GM18517 (cell line): ENCODE measurements around the gene USO1.
"Not testable (repeated sequence)": the region's sequence is repeated elsewhere in the genome, so short reads cannot be mapped to it uniquely, and the experiment has no call there.

Experiments used
- ATAC-seq: cut with Tn5 transposase; IDR thresholded peaks from one replicate; pipeline ENCODE4 v1.9.1; 2021; ENCODE audit warnings: mild to moderate bottlenecking, moderate library complexity; ENCODE audit not compliant: unreplicated experiment

USO1 gene

DNA sequence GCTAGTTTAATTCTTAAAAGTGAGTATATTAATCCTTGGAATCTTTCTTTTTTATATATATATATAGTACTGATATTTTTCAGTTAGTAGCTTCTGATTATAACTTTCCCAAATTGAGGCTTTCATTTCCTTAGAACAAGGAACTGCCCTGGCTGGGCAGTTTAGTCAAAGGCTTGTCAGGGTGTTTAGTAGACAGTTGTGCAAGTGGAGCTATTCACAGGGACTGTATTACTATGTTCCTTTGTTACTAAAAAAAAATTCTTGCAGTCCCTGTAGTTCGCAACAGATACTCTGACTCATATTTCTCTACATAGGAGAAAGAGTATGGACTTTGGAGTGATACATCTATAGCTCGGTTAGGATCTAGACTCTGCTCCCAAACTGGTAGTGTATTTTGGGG is 20.8 kb downstream of the USO1 start:
- no peak for ATAC-seq

DNA sequence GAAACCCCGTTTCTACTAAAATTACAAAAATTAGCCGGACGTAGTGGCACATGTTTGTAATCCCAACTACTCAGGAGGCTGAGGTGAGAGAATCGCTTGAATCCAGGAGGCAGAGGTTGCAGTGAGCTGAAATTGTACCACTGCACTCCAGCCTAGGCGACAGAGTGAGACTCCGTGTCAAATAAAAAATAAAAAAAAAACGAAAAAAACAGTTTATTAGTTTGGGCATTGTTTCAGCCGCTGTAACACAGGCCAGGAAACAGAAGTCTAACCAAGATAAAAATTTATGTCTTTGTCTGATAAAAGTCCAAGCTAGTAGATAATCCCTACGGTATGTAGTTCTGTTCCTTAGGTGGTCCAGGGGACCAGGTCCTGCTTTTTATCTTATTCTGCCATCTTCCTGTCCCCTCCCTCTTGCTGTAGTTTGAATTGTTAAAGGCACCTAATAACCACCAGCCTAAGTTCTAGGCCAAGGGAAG is 21.4 kb downstream of the USO1 start:
- no peak for ATAC-seq

DNA sequence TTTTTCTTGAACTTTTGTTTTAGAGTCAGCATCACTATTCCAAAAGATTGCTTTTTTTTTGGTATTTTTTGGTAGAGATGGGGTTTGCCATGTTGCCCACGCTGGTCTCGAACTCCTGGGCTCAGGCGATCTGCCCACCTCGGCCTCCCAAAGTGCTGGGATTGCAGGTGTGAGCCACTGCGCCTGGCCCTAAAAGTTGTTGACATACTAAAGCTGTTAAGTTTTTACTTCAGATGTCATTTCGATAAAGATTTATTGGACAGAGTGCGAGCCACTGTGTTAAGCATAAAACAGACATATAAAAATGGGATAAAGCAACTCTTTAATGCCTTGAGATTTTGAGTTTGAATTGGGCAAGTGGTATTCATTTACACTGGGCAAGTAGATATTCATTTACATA is 28.3 kb downstream of the USO1 start:
- ATAC-seq = no peak

DNA sequence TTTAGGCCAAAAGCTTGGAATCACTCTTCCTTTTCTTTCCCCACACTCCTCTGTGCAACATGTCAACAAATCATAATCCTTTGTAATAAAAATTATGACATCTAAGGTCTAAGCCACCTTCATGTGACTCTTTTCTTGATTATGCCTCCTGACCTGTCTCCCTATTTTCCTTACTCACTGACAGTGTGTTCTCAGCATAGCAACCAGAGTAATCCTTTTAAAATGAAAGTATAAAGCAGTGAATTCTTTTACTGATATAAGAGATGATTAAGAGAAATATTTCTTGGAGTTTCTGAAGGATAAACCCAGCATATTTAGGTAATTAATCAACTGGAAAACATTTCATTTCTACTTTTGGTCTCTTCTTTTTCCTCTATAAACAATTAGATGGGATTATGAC is 44.7 kb downstream of the USO1 start:
- no peak for ATAC-seq

DNA sequence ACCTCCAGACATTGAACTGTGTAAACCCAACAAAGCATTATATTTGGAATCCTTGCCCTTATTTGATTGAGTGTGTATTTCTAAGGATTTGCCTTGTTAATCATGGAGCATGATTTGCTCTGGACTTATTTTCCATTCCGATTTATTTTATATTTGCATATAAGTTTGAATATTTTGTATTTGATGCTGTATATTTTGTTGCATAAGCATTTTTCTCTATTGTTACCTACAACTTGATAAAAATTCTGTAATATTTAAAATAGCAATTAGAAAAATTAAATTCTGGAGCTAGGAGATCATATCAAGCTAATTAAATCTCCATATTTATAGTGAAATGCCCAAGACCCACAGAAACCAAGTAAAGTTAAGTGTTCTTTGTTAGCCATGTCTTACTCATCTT is 47.2 kb downstream of the USO1 start:
- ATAC-seq = no peak

DNA sequence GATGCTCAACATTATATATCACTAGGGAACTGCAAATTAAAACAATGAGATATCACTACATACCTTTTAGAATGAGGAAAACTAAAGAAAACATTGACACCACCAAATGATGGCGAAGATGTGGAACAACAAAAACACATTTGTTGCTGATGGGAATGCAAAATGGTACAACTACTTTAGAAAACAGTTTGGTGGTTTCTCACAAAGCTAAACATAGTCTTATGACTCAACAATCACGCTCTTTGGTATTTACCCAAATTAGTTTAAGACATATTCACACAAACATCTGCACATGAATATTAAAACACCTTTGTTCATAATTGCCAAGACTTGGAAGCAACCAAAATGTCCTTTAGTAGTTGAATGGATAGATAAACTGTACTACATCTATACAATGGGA is 53.2 kb downstream of the USO1 start:
- ATAC-seq = no peak

DNA sequence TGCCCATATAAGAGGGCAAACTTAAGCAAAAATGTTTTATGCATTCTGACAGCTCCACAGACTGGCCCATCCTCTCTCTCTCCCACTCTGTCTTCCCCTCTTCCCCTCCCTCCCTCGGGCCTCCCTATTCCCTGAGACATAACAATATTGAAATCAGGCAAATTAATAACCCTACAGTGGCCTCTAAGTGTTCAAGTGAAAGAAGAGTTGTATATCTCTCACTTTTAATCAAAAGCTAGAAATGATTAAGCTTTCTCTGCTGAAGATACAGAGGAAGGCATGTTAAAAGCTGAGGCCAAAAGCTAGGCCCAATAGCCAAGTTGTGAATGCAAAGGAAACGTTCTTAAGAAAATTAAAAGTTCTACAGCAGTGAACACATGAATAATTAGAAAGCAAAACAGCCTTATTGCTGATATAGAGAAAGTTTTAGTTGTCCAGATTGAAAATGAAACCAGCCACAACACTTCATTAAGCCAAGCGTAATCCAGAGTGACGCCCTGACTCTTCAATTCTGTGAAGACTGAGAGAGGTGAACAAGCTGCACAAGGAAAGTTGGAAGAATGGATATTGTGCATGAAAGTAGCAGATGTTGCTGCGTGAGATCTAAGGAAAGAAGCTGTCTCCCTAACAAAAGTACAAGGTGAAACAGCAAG is 54.9 kb downstream of the USO1 start:
- ATAC-seq = no peak

DNA sequence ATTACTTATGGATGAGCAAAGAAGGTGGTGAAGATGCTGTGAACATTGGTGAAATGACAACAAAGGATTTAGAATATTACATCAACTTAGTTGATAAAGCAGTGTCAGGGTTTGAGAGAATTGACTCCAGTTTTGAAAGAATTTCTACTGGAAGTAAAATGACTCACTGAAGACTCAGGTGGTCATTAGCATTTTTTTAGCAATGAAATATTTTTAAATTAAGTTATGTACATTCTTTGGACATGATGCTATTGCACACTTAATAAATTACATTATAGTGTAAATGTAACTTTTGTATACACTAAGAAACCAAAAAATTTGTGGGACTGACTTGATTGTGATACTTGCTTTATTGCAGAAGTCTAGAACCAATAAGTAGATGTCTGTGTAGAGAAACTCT is 56.9 kb downstream of the USO1 start:
- ATAC-seq = no peak

DNA sequence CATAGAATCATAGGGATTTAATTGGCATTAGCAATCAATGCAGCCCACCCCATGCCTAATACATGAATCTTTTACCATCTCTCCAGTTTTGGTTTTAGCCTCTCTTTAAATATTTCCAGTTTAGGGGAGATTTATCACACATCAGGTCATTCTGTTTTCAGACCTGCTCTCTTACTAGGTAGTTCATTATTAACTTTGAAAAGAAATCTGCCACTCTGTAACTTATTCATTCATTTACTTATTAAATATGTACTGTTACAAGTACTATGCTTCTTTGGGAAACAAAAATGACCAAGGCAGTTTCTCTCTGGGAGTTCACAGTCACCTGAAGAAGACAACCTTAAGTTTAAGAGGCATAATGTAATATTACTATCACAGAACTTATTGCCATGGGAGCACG is 62.1 kb downstream of the USO1 start:
- no peak for ATAC-seq

DNA sequence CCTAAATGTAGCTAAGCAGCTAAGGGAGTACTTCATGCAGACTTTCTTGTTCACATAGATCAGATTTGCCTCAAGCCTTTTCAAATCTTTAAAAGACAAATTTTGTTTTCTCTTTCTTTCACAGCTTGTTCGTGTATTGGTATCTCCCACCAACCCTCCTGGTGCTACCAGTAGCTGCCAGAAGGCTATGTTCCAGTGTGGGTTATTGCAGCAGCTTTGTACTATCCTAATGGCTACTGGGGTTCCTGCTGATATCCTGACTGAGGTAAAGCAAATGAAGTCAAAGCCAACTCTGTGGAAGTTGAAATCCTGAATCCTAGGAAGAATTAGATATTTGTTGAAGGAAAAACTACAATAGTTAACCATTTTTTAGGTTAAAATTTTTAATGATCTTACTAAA is 62.6 kb downstream of the USO1 start:
- ATAC-seq = no peak

DNA sequence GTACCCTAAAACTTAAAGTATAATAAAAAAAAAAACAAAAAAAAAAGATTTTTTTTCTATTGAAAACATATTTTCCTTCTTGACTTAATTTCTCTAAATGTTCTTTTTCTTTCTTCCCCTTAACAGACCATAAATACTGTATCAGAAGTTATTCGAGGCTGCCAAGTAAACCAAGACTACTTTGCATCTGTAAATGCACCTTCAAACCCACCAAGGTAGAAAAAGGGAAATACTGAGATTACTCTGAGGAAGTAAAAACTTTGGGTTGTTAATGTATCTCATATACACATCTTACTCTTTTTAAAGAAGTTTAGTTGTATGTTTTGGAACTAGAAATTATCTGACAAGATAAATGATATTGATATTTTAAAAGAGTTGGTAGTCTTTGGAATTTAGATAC is 65.6 kb downstream of the USO1 start:
- no peak for ATAC-seq

DNA sequence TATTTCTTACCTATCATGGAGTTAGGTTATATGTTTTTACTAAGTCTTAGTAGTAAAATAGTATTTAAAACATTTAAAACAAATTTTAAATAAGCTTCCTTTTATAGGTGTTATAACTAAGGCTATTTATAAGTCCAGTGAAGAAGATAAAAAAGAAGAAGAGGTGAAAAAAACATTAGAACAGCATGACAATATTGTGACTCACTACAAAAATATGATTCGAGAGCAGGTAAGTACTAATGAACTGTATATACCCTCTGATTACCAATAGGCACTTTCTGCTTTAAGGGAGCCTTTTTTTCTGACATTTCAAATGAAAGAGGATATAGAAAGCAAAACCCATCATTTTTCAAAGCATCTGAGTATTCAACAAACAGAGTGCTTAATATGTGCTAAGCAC is 76.6 kb downstream of the USO1 start:
- ATAC-seq = no peak

DNA sequence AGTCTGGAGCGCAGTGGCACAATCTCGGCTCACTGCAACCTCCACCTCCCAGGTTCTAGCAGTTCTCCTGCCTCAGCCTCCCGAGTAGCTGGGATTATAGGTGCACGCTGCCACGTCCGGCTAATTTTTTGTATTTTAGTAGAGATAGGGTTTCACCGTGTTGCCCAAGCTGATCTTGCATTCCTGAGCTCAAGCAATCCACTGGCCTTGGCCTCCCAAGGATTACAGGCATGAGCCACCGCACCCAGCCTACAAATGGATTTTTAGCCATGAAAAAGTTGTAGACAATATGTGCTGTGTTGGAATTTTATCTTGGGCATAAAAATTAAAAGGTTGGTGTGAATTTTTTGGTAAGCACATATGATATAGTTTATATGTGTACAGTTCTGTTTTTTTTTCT is 81.7 kb downstream of the USO1 start:
- ATAC-seq = not testable (repeated sequence)

DNA sequence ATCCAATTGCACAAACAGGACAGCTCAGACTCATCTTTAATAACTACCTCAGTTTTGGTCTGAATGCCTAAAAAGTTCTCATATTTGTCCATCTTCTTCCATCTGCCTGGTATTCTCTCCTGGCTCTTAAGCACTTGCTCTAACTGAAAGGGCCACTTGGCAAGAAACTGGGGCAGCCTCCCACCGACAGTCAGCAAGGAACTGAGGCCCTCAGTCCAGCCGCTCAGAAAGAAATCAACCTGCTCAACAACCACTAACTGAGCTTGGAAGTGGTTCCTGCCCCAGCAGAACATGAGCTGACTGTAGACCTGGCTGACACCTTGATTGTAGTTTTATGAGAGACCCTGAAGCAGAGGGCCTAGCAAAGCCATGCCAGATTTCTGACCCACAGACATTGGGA is 93.5 kb downstream of the USO1 start:
- ATAC-seq = no peak

DNA sequence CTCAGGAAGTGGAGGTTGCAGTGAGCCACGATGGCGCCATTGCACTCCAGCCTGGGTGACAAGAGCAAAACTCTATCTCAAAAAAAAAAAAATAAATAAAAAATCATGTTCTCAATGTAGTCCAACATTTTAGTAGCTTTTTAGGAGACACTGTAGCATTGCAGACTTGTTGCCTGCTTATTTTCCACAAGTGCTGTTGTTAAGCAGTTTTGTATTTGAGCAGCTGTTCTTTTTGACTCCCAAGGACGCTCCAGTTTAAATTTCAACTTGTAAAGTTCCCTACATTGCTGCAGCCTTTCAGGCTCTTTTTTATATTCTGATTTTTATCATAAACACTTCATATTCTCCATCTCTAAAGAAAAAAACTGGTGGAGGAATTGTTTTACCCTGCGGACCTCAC is 94.7 kb downstream of the USO1 start:
- no peak for ATAC-seq

DNA sequence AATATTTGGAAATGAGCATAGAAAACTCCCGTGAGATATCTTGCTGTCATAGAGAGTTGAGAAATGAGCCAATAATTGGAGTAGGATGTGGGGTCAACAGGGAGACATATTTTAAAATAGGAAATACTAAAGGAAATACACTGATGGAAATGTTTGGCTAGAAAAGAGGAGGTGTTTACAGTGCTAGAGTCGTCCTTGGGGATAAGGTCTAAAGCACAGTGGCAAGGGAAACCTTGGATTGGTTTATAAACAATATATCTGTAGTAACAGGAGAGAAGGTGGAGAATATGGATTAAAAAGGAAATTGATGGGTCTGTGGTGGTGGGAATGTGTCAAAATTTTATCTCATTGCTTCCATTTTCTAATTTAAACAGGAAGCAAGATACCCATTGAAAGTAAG is 95.8 kb downstream of the USO1 start:
- no peak for ATAC-seq

DNA sequence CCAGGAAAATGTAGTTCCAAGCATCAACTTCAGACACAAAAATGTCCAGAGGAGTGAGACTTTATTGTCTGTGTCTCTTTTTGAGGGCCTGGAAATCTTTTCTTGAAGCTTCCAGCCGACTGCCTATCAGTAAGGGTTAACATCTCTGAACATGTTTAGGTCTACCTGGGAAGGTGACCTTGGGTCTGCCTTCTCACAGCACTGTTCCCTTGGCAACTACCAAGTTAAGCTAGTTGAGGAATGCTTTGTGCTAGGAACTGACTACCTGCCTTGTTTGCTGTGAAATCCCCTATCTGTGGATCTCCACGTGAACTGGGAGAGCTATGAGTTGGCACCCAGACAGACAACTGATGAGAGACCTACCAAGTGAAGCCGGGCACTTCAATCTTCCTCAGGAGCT is 96.3 kb downstream of the USO1 start:
- no peak for ATAC-seq

DNA sequence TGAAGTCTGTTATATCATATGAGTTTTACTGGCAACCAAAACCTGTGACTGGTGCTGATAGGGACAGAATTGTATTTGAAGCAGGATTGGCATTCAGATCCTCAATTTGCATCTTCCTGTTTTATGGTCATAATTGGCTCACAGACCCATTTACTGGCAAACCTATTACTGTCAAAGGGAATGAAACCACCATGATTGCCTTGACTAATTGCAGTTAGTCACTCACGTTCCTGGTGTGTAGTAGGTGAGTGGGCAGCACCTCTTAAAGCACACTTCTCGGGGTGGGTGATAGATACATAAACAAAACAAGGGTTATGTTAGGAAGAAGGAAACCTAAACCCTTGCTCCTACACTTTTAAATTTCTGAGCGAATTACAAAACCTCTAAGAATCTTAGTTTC is 96.8 kb downstream of the USO1 start:
- ATAC-seq = no peak

DNA sequence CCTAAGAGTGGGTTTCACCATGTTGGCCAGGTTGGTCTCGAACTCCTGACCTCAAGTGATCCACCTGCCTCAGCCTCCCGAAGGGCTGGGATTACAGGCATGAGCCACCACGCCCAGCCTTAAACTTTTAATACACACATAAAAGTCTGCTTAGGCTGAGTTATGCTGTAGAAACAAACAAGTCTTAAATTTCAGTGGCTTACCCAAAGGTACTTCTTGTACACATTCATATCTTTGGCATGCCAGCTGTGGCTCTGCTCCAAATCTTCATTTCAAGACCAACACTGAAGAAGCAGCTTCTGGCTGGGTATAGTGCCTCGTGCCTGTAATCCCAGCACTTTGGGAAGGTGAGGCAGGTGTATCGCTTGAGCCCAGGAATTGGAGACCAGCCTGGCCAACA is 97.6 kb downstream of the USO1 start:
- ATAC-seq = no peak

DNA sequence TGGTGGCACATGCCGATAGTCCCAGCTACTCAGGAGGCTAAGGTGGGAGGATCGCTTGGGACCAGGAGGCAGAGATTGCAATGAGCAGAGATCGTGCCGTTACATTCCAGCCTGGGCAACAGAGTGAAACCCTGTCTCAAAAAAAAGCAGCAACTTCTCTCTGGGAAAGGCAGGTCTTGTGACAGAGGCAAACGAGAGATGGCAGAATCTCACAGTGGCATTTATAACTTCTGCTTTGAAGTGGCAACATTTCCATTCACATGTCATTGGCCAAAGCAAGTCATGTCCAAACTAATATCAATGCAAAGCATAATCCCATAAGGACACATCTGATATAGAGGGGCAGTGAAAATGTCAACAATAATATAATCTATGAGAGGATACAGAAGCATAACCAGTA is 98.0 kb downstream of the USO1 start:
- ATAC-seq = no peak

DNA sequence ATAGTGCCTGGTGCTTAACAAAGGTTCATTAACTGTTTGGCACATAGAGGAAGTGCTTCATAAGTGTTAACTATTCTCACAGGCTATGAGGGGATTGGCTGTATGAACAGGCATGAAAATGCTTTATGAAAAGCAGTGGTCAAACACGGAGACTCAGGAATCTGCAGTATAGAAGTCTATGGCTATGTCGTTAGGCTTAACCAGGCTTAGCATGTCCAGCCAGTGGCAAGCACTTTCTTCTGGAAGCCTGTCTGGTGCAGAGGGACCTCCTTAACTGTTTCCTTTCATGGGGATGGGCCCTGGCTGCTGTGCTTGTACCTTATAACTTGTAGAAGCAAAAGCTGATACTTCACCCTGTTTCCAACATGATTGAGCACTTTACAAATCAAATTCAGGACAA is 99.4 kb downstream of the USO1 start:
- ATAC-seq = no peak

DNA sequence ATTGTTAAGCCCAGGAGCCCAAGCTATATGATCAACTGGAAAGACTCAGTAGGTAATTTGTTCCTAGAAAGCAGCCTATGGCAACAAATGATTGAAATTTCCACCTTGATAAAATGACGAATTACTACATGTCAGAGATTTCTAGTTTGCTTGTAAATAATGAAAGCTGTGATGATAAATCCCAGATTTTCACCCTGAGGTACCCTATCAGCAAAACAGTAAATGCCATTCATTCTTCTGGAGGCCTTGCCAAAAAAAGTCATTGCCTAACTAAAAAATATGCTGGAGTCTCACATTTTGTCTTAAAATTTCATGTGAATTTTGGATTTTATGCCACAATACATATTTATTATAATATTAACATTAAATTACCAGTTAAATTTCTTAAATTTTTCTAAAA is 106.5 kb downstream of the USO1 start:
- no peak for ATAC-seq

DNA sequence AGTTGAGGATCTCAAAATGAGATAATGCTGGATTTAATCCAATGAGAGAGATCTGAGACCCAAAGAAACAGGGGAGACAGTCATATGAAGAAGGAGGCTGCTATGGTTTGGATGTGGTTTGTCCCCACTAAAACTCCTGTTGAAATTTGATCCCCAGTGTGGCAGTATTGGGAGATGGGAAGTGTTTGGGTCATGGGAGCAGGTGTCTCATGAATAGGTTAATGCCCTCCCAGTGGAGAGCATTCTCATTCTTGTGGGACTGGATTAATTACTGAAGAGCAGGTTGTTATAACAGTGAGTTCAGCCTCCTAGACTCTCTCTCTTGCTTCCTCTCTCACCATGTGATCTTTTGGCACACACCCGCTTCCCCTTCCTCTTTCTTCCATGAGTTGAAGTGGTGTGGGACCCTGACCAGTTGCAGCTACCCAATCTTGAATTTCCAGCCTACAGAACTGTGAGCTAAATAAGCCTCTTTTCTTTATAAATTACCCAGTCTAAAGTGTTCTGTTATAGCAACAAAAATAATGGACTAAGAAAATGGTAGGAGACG is 107.6 kb downstream of the USO1 start:
- no peak for ATAC-seq
